ENCODE data around the gene CCM2L. TPM values are rescaled to one million over a fixed set of nuclear protein-coding genes. Genes with fewer than 3 reads are reported as not detected.

Gene CCM2L
- total and polyA plus RNA-seq, 2 of the 4 experiments (the other 2 are of a cell fraction), result not detected

DNA sequence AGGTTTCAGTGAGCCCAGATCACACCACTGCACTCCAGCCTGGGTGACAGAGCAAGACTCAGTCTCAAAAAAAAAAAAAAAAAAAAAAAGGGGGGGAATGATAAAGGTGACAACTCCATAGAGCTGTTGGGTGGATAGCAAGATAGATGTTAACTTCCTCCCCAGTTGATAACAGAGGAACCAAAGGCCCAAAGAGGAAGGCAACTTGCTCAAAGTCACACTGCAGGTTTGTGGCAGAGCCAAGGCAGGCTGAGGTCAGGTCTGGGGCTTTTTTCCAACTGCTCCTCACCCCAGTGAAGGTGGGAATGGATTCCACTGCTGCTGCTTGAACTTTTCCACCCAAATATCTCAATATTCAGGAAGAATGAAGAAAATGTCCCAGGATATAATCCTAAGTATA is 68.6 kb downstream of the CCM2L start:
- Histone ChIP-seq H3K4me2 (ENCODE audit: low read depth, low read length) (no peak overlapping the region), H4K20me1 (ENCODE audit: insufficient read depth, low read length) (no peaks in the 10 kb centered on the region), H3K4me1 (ENCODE audit: control insufficient read depth, insufficient read depth, low read length) (no peaks in the 10 kb centered on the region), H2BK15ac (ENCODE audit: low read depth, low read length) (no peak overlapping the region), H4K91ac (ENCODE audit: insufficient read depth, low read depth, low read length) (no peak overlapping the region), H3K27ac (ENCODE audit: insufficient read depth, low read length) (no peak overlapping the region), H3K79me1 (ENCODE audit: low read depth in 1 of 2, low read length in 2 of 2) (no peaks in the 10 kb centered on the region), H3K36me3 (ENCODE audit: control insufficient read depth, insufficient read depth, low read length) (no peaks in the 10 kb centered on the region), H3K18ac (ENCODE audit: low read depth, low read length) (no peak overlapping the region), H3K14ac (replicated peaks; ENCODE audit: low read depth, low read length) (no peak overlapping the region), H4K5ac (ENCODE audit: low read depth, low read length) (no peak overlapping the region), H3K4me3 (ENCODE audit: insufficient read depth, low read depth, low read length) (no peak overlapping the region), H3K23ac (ENCODE audit: low read depth, low read length) (no peak overlapping the region), H2AFZ (replicated peaks; ENCODE audit: low read length, poor library complexity) (no peak overlapping the region), H3K27me3 (ENCODE audit: control insufficient read depth, insufficient read depth, low read length) (peaks cover 76% of the 10 kb centered on the region), H4K8ac (ENCODE audit: low read depth in 2 of 2, low read length in 2 of 2) (no peak overlapping the region), H2BK20ac (ENCODE audit: low read depth, low read length) (no peak overlapping the region), H3K56ac (ENCODE audit: extremely low read depth, insufficient read depth, low read length) (no peak overlapping the region), H3K4ac (ENCODE audit: low read depth, low read length) (no peak overlapping the region), H2BK5ac (ENCODE audit: low read depth, low read length, poor library complexity, severe bottlenecking) (no peak overlapping the region), H3K9ac (ENCODE audit: low read depth, low read length) (no peak overlapping the region), H3K9me1 (ENCODE audit: insufficient read depth, low read length) (no peaks in the 10 kb centered on the region), H2BK120ac (ENCODE audit: low read depth, low read length) (no peak overlapping the region), H2AK5ac (ENCODE audit: low read depth, low read length) (no peak overlapping the region), H3K9me3 (ENCODE audit: control insufficient read depth, insufficient read depth, low read length) (no peaks in the 10 kb centered on the region), H2AK9ac (replicated peaks; ENCODE audit: low read depth, low read length, poor library complexity) (no peak overlapping the region)
- ChIA-PET CTCF (no interaction called here), POLR2A (ENCODE audit: unreplicated experiment) (no interaction called here)
- ATAC-seq (ENCODE audit: low read depth) (no peak), DNase-seq (no peak)
- dilution Hi-C loops (cut with HindIII; ENCODE audit: low sequenced_read_pairs, unreplicated experiment), result no loop called here
- in situ Hi-C loops (cut with MboI; ENCODE audit: low sequenced_read_pairs), result no loop called here
- intact Hi-C loops (cut with micrococcal nuclease), result no loop called here
- no TSS peak for BruUV-seq (replicated peaks)
- TF ChIP-seq BHLHE40 (IDR thresholded peaks at IDR 0.05; ENCODE audit: low read depth, low read length), result no peak
